CD4-positive, CD25-positive, alpha-beta regulatory T cell (primary cell): Measurements from ENCODE around the gene BRSK2. TPM values are rescaled to one million over a fixed set of nuclear protein-coding genes. Genes with fewer than 3 reads are reported as not detected.

ENCODE experiments used
- ATAC-seq, 2 donors: fragments of 150-1000 bp; cut with Tn5 transposase; one replicate each; pipeline ENCODE4 v1.10.0; 2021; ENCODE audit warnings: low read depth in 2 of 2, moderate number of reproducible peaks in 2 of 2, moderate library complexity in 1 of 2
- DNase-seq, 3 donors: peaks; one replicate each; pipeline versions ENCODE4 v3.0.0 to v3.0.0-alpha.2; 2012 to 2022; ENCODE audit warnings: mixed read lengths in 1 of 3
- H3K27ac ChIP-seq: one replicate; pipeline ENCODE4 v1.7.0; 2013; ENCODE audit warnings: mild to moderate bottlenecking, low read length; ENCODE audit not compliant: insufficient read depth, poor library complexity, severe bottlenecking
- H3K27me3 ChIP-seq: one replicate; pipeline ENCODE4 v1.7.0; 2013; ENCODE audit warnings: low read length; ENCODE audit not compliant: control insufficient read depth, insufficient read depth
- H3K36me3 ChIP-seq: one replicate; pipeline ENCODE4 v1.7.0; 2013; ENCODE audit warnings: mild to moderate bottlenecking, low read length, moderate library complexity; ENCODE audit not compliant: control insufficient read depth, insufficient read depth
- H3K4me1 ChIP-seq: 2 replicates; pipeline ENCODE4 v1.7.0; 2013; ENCODE audit warnings: mild to moderate bottlenecking, low read length; ENCODE audit not compliant: insufficient read depth, control insufficient read depth, poor library complexity, severe bottlenecking
- H3K4me3 ChIP-seq: one replicate; pipeline ENCODE4 v1.7.0; 2013; ENCODE audit warnings: low read depth, mild to moderate bottlenecking, low read length, moderate library complexity
- H3K9me3 ChIP-seq, 2 experiments: 1 replicate in 1 of 2; 2 replicates in 1 of 2; pipeline ENCODE4 v1.7.0; 2013; ENCODE audit warnings: low read length in 2 of 2, mild to moderate bottlenecking in 1 of 2, moderate library complexity in 1 of 2; ENCODE audit not compliant: control insufficient read depth in 2 of 2
- H3K27ac Mint-ChIP-seq, 3 donors: one replicate each; pipeline ENCODE4 v1.8.0; 2020 to 2022; ENCODE audit warnings: mild to moderate bottlenecking in 3 of 3, mixed read lengths in 3 of 3, moderate library complexity in 2 of 3
- H3K27me3 Mint-ChIP-seq: one replicate; pipeline ENCODE4 v1.8.0; 2022; ENCODE audit warnings: mild to moderate bottlenecking, mixed read lengths
- H3K36me3 Mint-ChIP-seq: one replicate; pipeline ENCODE4 v1.8.0; 2020; ENCODE audit warnings: mixed read lengths
- H3K4me1 Mint-ChIP-seq, 4 donors: one replicate each; pipeline ENCODE4 v1.8.0; 2020 to 2022; ENCODE audit warnings: mixed read lengths in 4 of 4, mild to moderate bottlenecking in 1 of 4
- H3K4me3 Mint-ChIP-seq, 4 donors: one replicate each; pipeline ENCODE4 v1.8.0; 2020 to 2022; ENCODE audit warnings: mild to moderate bottlenecking in 4 of 4, mixed read lengths in 4 of 4, moderate library complexity in 3 of 4
- H3K9me3 Mint-ChIP-seq, 7 donors: one replicate each; pipeline ENCODE4 v1.8.0; 2020 to 2022; ENCODE audit warnings: mixed read lengths in 7 of 7, mild to moderate bottlenecking in 3 of 7, moderate library complexity in 2 of 7
- polyA plus RNA-seq, 4 donors: library from polyadenylated mRNA; unstranded; fragments of 300-500 nt; fragmentation: Illumina TruSeq; gene quantifications; one replicate each; pipeline ENCODE4 v1.2.3, GENCODE V29; 2021
- total RNA-seq: library from RNA; stranded (reverse); gene quantifications from one replicate; pipeline ENCODE4 v1.2.3, GENCODE V29; 2022

Gene BRSK2
- total and polyA plus RNA-seq, 5 donors from 2014 or later: 0.07 to 0.42 (median 0.08) TPM; not detected in 1

- Mint-ChIP-seq H3K27ac (peak overlapping the region; percentile 59 to 95 (median 77)), H3K4me3 (peak overlapping the region in 1 of 4 donors; percentile 20), H3K27me3 (no peaks in the 10 kb centered on the region), H3K9me3 (peaks cover 0 to 1% (median 0%) of the 10 kb centered on the region in 7 donors), H3K36me3 (peaks cover 15% of the 10 kb centered on the region), H3K4me1 (no peaks in the 10 kb centered on the region)
- H3K4me1 ChIP-seq: no peaks in the 10 kb centered on the region
- H3K9me3 ChIP-seq: no peaks in the 10 kb centered on the region
- no peaks in the 10 kb centered on the region for H3K27me3 ChIP-seq
- H3K36me3 ChIP-seq: peaks cover 18% of the 10 kb centered on the region
- ATAC-seq (no peak), DNase-seq (no peak)
- H3K27ac ChIP-seq: no peak overlapping the region
- H3K4me3 ChIP-seq: no peak overlapping the region
These were observed 77.5 kb downstream of the BRSK2 start for GRCh38 chr11:1467270-1467669.

DNA sequence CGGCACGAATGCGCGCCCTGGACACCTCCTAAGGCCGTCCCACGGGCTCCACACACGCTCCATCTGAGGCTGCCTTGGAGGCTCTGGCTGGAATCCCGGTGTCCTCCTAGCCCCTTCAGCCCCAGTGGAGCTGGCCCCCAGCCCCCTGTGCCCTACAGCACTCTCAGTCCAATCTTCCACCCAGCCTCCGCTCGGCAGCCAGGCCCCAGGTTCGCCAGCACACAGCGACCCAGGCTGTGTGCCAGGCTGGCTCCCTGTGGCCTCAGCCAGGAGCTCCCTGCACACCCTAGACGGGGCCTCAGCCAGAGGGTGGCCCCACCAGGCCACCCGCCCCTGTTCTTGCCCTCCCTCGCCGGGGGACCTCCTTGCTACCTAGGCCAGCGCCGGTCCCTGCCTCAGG lies 78.3 kb downstream of the BRSK2 start:
- H3K9me3 Mint-ChIP-seq: peaks cover 0 to 1% (median 0%) of the 10 kb centered on the region in 7 donors
- Histone ChIP-seq H3K4me1 (no peaks in the 10 kb centered on the region), H3K36me3 (peaks cover 18% of the 10 kb centered on the region), H3K27ac (no peak overlapping the region), H3K27me3 (no peaks in the 10 kb centered on the region), H3K4me3 (no peak overlapping the region), H3K9me3 (no peaks in the 10 kb centered on the region)
- peaks cover 15% of the 10 kb centered on the region for H3K36me3 Mint-ChIP-seq
- no peak overlapping the region for H3K27ac Mint-ChIP-seq
- DNase-seq (no peak), ATAC-seq (no peak)
- H3K27me3 Mint-ChIP-seq: no peaks in the 10 kb centered on the region
- H3K4me3 Mint-ChIP-seq: no peak overlapping the region
- no peaks in the 10 kb centered on the region for H3K4me1 Mint-ChIP-seq

DNA sequence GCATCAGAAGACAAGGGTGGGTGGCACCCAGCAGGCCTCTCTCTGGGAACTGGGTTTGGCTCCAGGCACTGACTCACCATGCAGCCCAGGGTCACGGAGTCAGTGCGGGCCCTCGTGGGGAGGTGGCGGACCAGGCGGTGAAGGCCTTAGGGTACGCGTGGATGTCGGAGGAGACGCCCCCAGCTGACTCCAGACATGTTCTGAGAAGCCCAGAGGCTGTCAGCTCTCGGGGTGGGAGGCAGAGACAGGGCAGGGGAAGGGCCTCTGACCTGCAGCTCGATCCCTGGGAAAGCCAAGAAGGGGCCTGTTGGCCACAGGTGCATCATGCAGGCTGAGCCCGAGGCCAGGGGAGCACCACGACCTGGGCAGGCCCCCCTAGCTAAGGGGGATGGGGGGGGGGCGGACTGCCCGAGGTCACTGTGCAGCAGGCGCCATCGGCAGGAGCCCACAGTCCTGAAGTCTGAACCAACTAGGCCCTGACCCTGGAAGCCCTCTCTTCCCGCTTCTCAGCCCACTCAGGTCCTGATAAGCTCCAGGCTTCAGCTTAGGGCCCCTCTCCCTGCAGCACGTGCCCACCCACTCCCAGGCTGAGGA lies 78.8 kb downstream of the BRSK2 start:
- DNase-seq: no peak

DNA sequence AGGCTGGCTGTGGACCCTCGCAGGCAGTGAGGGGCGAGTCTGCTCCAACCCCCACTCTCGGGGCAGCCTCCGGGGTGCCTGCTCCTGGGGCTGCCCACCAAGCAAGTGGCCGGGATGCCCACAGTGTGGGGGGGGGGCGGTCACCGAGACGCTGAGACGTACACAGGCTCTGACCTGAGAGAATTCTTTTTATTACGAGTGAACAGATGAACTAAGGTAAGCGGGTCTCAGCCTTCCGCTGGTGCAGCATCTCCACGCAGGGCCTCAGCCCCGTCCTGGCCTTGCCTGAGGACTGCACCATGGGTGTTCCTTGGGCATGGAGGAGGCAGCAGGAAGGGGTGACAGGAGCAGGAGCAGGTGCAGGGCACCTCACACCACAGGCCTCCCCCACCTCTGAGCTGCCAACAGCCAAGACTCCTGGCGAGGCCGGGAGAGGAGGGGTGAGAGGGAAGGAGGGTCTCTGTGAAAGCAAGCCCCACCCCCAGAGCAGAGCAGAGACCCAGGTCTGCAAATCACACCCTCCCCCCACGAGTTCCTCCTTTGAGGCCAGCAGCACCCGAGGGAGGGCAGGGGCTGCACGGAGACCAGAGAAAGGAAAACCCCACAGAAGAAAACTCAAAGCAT lies 79.7 kb downstream of the BRSK2 start:
- no peak for ATAC-seq
- no peaks in the 10 kb centered on the region for H3K4me1 Mint-ChIP-seq
- H3K27ac Mint-ChIP-seq: no peak overlapping the region
- Histone ChIP-seq H3K4me1 (no peaks in the 10 kb centered on the region), H3K4me3 (no peak overlapping the region), H3K9me3 (no peaks in the 10 kb centered on the region), H3K36me3 (peaks cover 23% of the 10 kb centered on the region), H3K27me3 (no peaks in the 10 kb centered on the region), H3K27ac (no peak overlapping the region)
- no peak for DNase-seq
- H3K4me3 Mint-ChIP-seq: no peak overlapping the region
- H3K9me3 Mint-ChIP-seq: peaks cover 0 to 1% (median 0%) of the 10 kb centered on the region in 7 donors
- H3K36me3 Mint-ChIP-seq: peaks cover 20% of the 10 kb centered on the region
- H3K27me3 Mint-ChIP-seq: no peaks in the 10 kb centered on the region

More for the DNA sequence above, 78.8 kb downstream of the BRSK2 start:
- Histone ChIP-seq H3K9me3 (no peaks in the 10 kb centered on the region), H3K4me1 (no peaks in the 10 kb centered on the region), H3K27me3 (no peaks in the 10 kb centered on the region), H3K36me3 (peaks cover 18% of the 10 kb centered on the region), H3K27ac (no peak overlapping the region), H3K4me3 (no peak overlapping the region)
- no peak overlapping the region for H3K4me3 Mint-ChIP-seq
- no peak for ATAC-seq
- peaks cover 15% of the 10 kb centered on the region for H3K36me3 Mint-ChIP-seq
- H3K4me1 Mint-ChIP-seq: no peaks in the 10 kb centered on the region
- no peak overlapping the region for H3K27ac Mint-ChIP-seq
- no peaks in the 10 kb centered on the region for H3K27me3 Mint-ChIP-seq
- H3K9me3 Mint-ChIP-seq: peaks cover 0 to 1% (median 0%) of the 10 kb centered on the region in 7 donors

- H3K27ac Mint-ChIP-seq: no peak overlapping the region
- H3K27me3 Mint-ChIP-seq: no peaks in the 10 kb centered on the region
- H3K4me1 Mint-ChIP-seq: no peaks in the 10 kb centered on the region
- Histone ChIP-seq H3K9me3 (no peaks in the 10 kb centered on the region), H3K4me1 (no peaks in the 10 kb centered on the region), H3K27me3 (no peaks in the 10 kb centered on the region), H3K36me3 (peaks cover 30% of the 10 kb centered on the region), H3K4me3 (no peak overlapping the region), H3K27ac (no peak overlapping the region)
- ATAC-seq (peak in 1 of 2 donors; percentile 19), DNase-seq (no peak)
- H3K4me3 Mint-ChIP-seq: no peak overlapping the region
- peaks cover 27% of the 10 kb centered on the region for H3K36me3 Mint-ChIP-seq
- H3K9me3 Mint-ChIP-seq: peaks cover 0 to 1% (median 0%) of the 10 kb centered on the region in 7 donors
These were observed 80.4 kb downstream of the BRSK2 start for GRCh38 chr11:1469911-1470680.

- no peak overlapping the region for H3K27ac Mint-ChIP-seq
These were observed 81.2 kb downstream of the BRSK2 start for GRCh38 chr11:1470681-1471611.

GRCh38 chr11:1471736-1472135 lies 82.0 kb downstream of the BRSK2 start:
- ATAC-seq (no peak), DNase-seq (no peak)

More at GRCh38 chr11:1470681-1471611, 81.2 kb downstream of the BRSK2 start:
- no peak overlapping the region for H3K4me3 Mint-ChIP-seq
- no peaks in the 10 kb centered on the region for H3K27me3 Mint-ChIP-seq
- H3K36me3 ChIP-seq: peaks cover 39% of the 10 kb centered on the region
- H3K27me3 ChIP-seq: no peaks in the 10 kb centered on the region
- no peaks in the 10 kb centered on the region for H3K4me1 Mint-ChIP-seq
- H3K36me3 Mint-ChIP-seq: peaks cover 26% of the 10 kb centered on the region
- no peak overlapping the region for H3K27ac ChIP-seq
- H3K9me3 ChIP-seq: no peaks in the 10 kb centered on the region
- DNase-seq (no peak), ATAC-seq (no peak)
- H3K4me1 ChIP-seq: no peaks in the 10 kb centered on the region
- H3K9me3 Mint-ChIP-seq: peaks cover 0 to 1% (median 0%) of the 10 kb centered on the region in 7 donors
- H3K4me3 ChIP-seq: no peak overlapping the region

More at GRCh38 chr11:1471736-1472135, 82.0 kb downstream of the BRSK2 start:
- Mint-ChIP-seq H3K9me3 (peaks cover 0 to 1% (median 0%) of the 10 kb centered on the region in 7 donors), H3K4me1 (no peaks in the 10 kb centered on the region), H3K27me3 (no peaks in the 10 kb centered on the region), H3K27ac (no peak overlapping the region), H3K4me3 (no peak overlapping the region), H3K36me3 (peaks cover 31% of the 10 kb centered on the region)
- Histone ChIP-seq H3K27me3 (no peaks in the 10 kb centered on the region), H3K4me1 (no peaks in the 10 kb centered on the region), H3K27ac (no peak overlapping the region), H3K9me3 (no peaks in the 10 kb centered on the region), H3K4me3 (no peak overlapping the region), H3K36me3 (peaks cover 47% of the 10 kb centered on the region)
